Posterior vena cava (tissue), 2 donors: ENCODE measurements around the gene LDLRAD3. TPM values are rescaled to one million over a fixed set of nuclear protein-coding genes. Genes with fewer than 3 reads are reported as not detected.

Experiments used
- DNase-seq: peaks from one replicate; pipeline ENCODE4 v3.0.0-alpha.2; 2020; ENCODE audit warnings: low spot score
- intact Hi-C, 2 donors: fragments of 100-400 bp; cut with DNase I; formaldehyde crosslinking; loops; one replicate each; pipeline versions ENCODE4 v1.14.1 to v1.14.2; 2022 to 2023
- total RNA-seq, 2 donors: library from RNA; stranded (reverse); fragmentation: NEBNext Ultra II Directional; extraction: Animal tissue kit (Norgen Biotek cat#: 25700); gene quantifications; one replicate each; pipeline ENCODE4 v1.2.1, GENCODE V29; 2021
- donor health status: DM: yes; HTN: yes; CAD: no.
- donor health status: DM: yes; HTN: yes; CAD: no.

LDLRAD3 gene
- total RNA-seq, 2 donors from 2014 or later, result 12.4 to 18.4 TPM

GRCh38 chr11:36253238-36253637 is 309.4 kb downstream of the LDLRAD3 start:
- DNase-seq, result no peak
- intact Hi-C loops, result loop anchor here (10.0 kb wide), 4 partner anchors 118 to 638 kb away; partner anchors contain the start of gene FJX1 (in 1 of the 2)

GRCh38 chr11:36254713-36255112 is 310.9 kb downstream of the LDLRAD3 start:
- intact Hi-C loops, result loop anchor here (10.0 kb wide), 4 partner anchors 120 to 640 kb away; partner anchors contain the start of gene FJX1 (in 1 of the 2)

GRCh38 chr11:36257351-36257750 is 313.5 kb downstream of the LDLRAD3 start:
- no peak for DNase-seq
- intact Hi-C loops, result loop anchor here (2.0 to 10.0 kb wide), 5 partner anchors 123 to 643 kb away; partner anchors contain the start of gene FJX1 (in 1 of the 2)

More at GRCh38 chr11:36254713-36255112, 310.9 kb downstream of the LDLRAD3 start:
- DNase-seq, result no peak

GRCh38 chr11:36258730-36259360 is 315.0 kb downstream of the LDLRAD3 start:
- DNase-seq, result no peak
- intact Hi-C loops, result loop anchor here (10.0 kb wide), 4 partner anchors 124 to 644 kb away; partner anchors contain the start of gene FJX1 (in 1 of the 2)

GRCh38 chr11:36261094-36261493 is 317.2 kb downstream of the LDLRAD3 start:
- intact Hi-C loops, result loop anchor here in 1 of 2 donors (10.0 kb wide), 1 partner anchor 436 kb away; no protein-coding TSS in a partner anchor
- no peak for DNase-seq

GRCh38 chr11:36264011-36264972 is 320.4 kb downstream of the LDLRAD3 start:
- no peak for DNase-seq
- intact Hi-C loops, result loop anchor here in 1 of 2 donors (2.0 to 10.0 kb wide), 2 partner anchors 439 to 647 kb away; no protein-coding TSS in a partner anchor

GRCh38 chr11:36264973-36265344 is 321.1 kb downstream of the LDLRAD3 start:
- no peak for DNase-seq
- intact Hi-C loops, result loop anchor here in 1 of 2 donors (2.0 to 10.0 kb wide), 2 partner anchors 440 to 648 kb away; no protein-coding TSS in a partner anchor

GRCh38 chr11:36265793-36266628 is 322.1 kb downstream of the LDLRAD3 start:
- DNase-seq, result no peak
- intact Hi-C loops, result loop anchor here in 1 of 2 donors (2.0 to 10.0 kb wide), 2 partner anchors 441 to 649 kb away; no protein-coding TSS in a partner anchor

GRCh38 chr11:36266767-36267166 is 322.9 kb downstream of the LDLRAD3 start:
- intact Hi-C loops, result loop anchor here in 1 of 2 donors (10.0 kb wide), 1 partner anchor 442 kb away; no protein-coding TSS in a partner anchor
- DNase-seq, result no peak

- intact Hi-C loops, result loop anchor here in 1 of 2 donors (10.0 kb wide), 1 partner anchor 444 kb away; no protein-coding TSS in a partner anchor
- DNase-seq, result no peak
Observed at GRCh38 chr11:36268337-36268985, 324.6 kb downstream of the LDLRAD3 start.

GRCh38 chr11:36270701-36271100 is 326.8 kb downstream of the LDLRAD3 start:
- no peak for DNase-seq
- intact Hi-C loops, result no loop called here

GRCh38 chr11:36271794-36272407 is 328.0 kb downstream of the LDLRAD3 start:
- intact Hi-C loops, result no loop called here
- no peak for DNase-seq

GRCh38 chr11:36273110-36273509 is 329.2 kb downstream of the LDLRAD3 start:
- DNase-seq, result no peak
- intact Hi-C loops, result no loop called here

GRCh38 chr11:36274414-36274813 is 330.6 kb downstream of the LDLRAD3 start:
- DNase-seq, result no peak
- intact Hi-C loops, result no loop called here

- intact Hi-C loops, result no loop called here
- DNase-seq, result no peak
Observed at GRCh38 chr11:36278531-36279282, 334.8 kb downstream of the LDLRAD3 start.

GRCh38 chr11:36280531-36280930 is 336.7 kb downstream of the LDLRAD3 start:
- DNase-seq, result no peak
- intact Hi-C loops, result no loop called here
